ENCODE data around the gene FNTB. TPM values are rescaled to one million over a fixed set of nuclear protein-coding genes. Genes with fewer than 3 reads are reported as not detected.

The FNTB gene
- total RNA-seq, 2 donors from 2014 or later, result 13.1 to 15.9 TPM

- DNase-seq, result no peak
- intact Hi-C loops (cut with DNase I), result no loop called here
- no peak for ATAC-seq
These were observed 114.3 kb downstream of the FNTB start for GRCh38 chr14:65100922-65101541.

GRCh38 chr14:65101631-65102440 lies 115.1 kb downstream of the FNTB start:
- peak; percentile 14 to 35 for ATAC-seq
- intact Hi-C loops (cut with DNase I), result no loop called here
- DNase-seq, result peak; percentile 37

GRCh38 chr14:65102441-65103149 lies 115.9 kb downstream of the FNTB start, which contains the start of gene MAX:
MAX (minus strand) TSS chr14:65102517; CDS start chr14:65102339, 178 bp downstream.
- intact Hi-C loops (cut with DNase I), result no loop called here

GRCh38 chr14:65103150-65103760 lies 116.6 kb downstream of the FNTB start:
- no peak for ATAC-seq
- DNase-seq, result no peak

More at GRCh38 chr14:65102441-65103149, 115.9 kb downstream of the FNTB start, which contains the start of gene MAX:
- ATAC-seq (peak; percentile 96 to 97), DNase-seq (peak; percentile 98)

GRCh38 chr14:65104791-65105190 lies 118.1 kb downstream of the FNTB start:
- no peak for ATAC-seq
- intact Hi-C loops (cut with DNase I), result no loop called here
- no peak for DNase-seq

More at GRCh38 chr14:65103150-65103760, 116.6 kb downstream of the FNTB start:
- intact Hi-C loops (cut with DNase I), result no loop called here

GRCh38 chr14:65106316-65106715 lies 119.6 kb downstream of the FNTB start:
- intact Hi-C loops (cut with DNase I), result no loop called here
- ATAC-seq (no peak), DNase-seq (no peak)

- no peak for ATAC-seq
- intact Hi-C loops (cut with DNase I), result no loop called here
- no peak for DNase-seq
These were observed 120.0 kb downstream of the FNTB start for GRCh38 chr14:65106736-65107135.

- DNase-seq, result no peak
- ATAC-seq, result no peak
- intact Hi-C loops (cut with DNase I), result no loop called here
These were observed 120.5 kb downstream of the FNTB start for GRCh38 chr14:65107200-65107599.

- intact Hi-C loops (cut with DNase I), result no loop called here
- ATAC-seq (no peak), DNase-seq (no peak)
These were observed 122.7 kb downstream of the FNTB start for GRCh38 chr14:65109357-65109756.

GRCh38 chr14:65110525-65110924 lies 123.8 kb downstream of the FNTB start:
- intact Hi-C loops (cut with DNase I), result no loop called here
- DNase-seq (no peak), ATAC-seq (no peak)

Small RNA genes within 50 kb of the gene (microRNA-seq; reads per million reads assigned to microRNA genes)
- gene MIR4706, result 0 to 0.20 reads per million in 2 donors

Other genes starting within 250 kb of the FNTB start
- 10 to 100 TPM; 58.2 to 63.6 TPM for gene SPTB, start 107.0 kb upstream of the FNTB start, total RNA-seq
- 10 to 100 TPM; 89.1 to 97.4 TPM for gene CHURC1, start 72.4 kb upstream of the FNTB start, total RNA-seq
- gene GPX2, start 44.1 kb upstream of the FNTB start, total RNA-seq, result not detected
- gene RAB15, start 14.6 kb upstream of the FNTB start, total RNA-seq, result 10 to 100 TPM; 12.9 to 51.4 TPM
- gene MAX, start 115.6 kb downstream of the FNTB start, total RNA-seq, result 10 to 100 TPM; 71.1 to 81.1 TPM